Uterus (tissue), 4 donors: ENCODE results near the gene CHST8. TPM values are rescaled to one million over a fixed set of nuclear protein-coding genes. Genes with fewer than 3 reads are reported as not detected.
"Not testable (repeated sequence)": the region's sequence is repeated elsewhere in the genome, so short reads cannot be mapped to it uniquely, and the experiment has no call there.

Source experiments
- DNase-seq, 2 donors: peaks; one replicate each; pipeline ENCODE4 v3.0.0-alpha.2; 2019 to 2020
- H3K27ac ChIP-seq, 2 donors: fragments of 200-600 bp; sonication (generic); 1 replicate in 1 of 2; 2 replicates in 1 of 2; pipeline ENCODE4 v1.5.1; 2016 to 2018
- H3K27me3 ChIP-seq, 2 donors: fragments of 200-600 bp; sonication (generic); one replicate each; pipeline ENCODE4 v1.5.1; 2018 to 2019; ENCODE audit warnings: control low read depth in 1 of 2
- H3K36me3 ChIP-seq, 2 donors: fragments of 200-600 bp; sonication (generic); one replicate each; pipeline ENCODE4 v1.5.1; 2019; ENCODE audit warnings: control low read depth in 1 of 2
- H3K4me1 ChIP-seq, 2 donors: fragments of 200-600 bp; sonication (generic); one replicate each; pipeline ENCODE4 v1.5.1; 2018 to 2019; ENCODE audit warnings: control low read depth in 1 of 2
- H3K4me3 ChIP-seq, 2 donors: fragments of 200-600 bp; sonication (generic); 1 replicate in 1 of 2; 2 replicates in 1 of 2; pipeline ENCODE4 v1.5.1; 2018 to 2019; ENCODE audit warnings: mild to moderate bottlenecking in 1 of 2
- H3K9me3 ChIP-seq, 2 donors: fragments of 200-600 bp; sonication (generic); one replicate each; pipeline ENCODE4 v1.5.1; 2019; ENCODE audit warnings: control low read depth in 1 of 2
- POLR2A ChIP-seq, 2 donors: fragments of 450-650 bp; IDR thresholded peaks; one replicate each; pipeline ENCODE4 v1.6.1; 2016; ENCODE audit warnings: antibody characterized with exemption in 2 of 2, mild to moderate bottlenecking in 1 of 2, moderate library complexity in 1 of 2
- intact Hi-C: fragments of 100-400 bp; cut with DNase I; formaldehyde crosslinking; loops from one replicate; pipeline ENCODE4 v1.15.1; 2023; ENCODE audit warnings: low total_unique reads
- total RNA-seq, 4 donors: library from RNA; depleted of rRNA in 3 of 4; stranded (reverse); fragments of >200 nt in 3 of 4; gene quantifications; one replicate each; pipeline versions ENCODE4 v1.1.0 to v1.2.4, GENCODE V29; 2014 to 2023
- TF ChIP-seq, protein P1 (sequence below), 4 experiments: fragments of 200-600 bp in 2 of 4; fragments of 450-650 bp in 2 of 4; sonication (generic) in 2 of 4; IDR thresholded peaks; one replicate each; pipeline ENCODE4 v1.5.1; 2016 to 2019; ENCODE audit warnings: antibody characterized with exemption in 4 of 4, mild to moderate bottlenecking in 2 of 4, moderate library complexity in 1 of 4
- donor health status: DM: yes; HTN: yes; CAD: no.

The CHST8 gene
- total RNA-seq, 4 donors from 2014 or later, result 0.26 to 0.95 (median 0.69) TPM; not detected in 1

DNA sequence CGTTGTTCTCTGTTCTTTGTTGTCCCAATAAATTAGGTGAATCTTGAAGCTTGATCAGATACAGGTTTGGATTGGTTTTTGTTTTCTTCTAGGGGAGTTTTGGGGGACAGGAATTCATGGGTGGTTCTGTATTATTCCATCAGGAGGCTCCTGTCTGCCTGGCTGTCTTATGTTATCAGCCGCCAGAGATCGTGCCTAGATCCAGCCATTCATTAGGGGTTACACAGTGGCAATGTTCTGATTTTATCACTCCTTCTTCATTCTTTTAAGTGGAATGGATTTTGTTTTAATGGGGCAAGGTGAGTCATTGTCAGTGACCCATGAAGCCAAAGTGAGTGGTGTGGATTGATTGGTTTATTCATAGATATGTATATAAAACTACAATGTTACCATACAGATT, 71.9 kb downstream of the CHST8 start:
- Histone ChIP-seq H3K4me1 (no peaks in the 10 kb centered on the region), H3K9me3 (no peaks in the 10 kb centered on the region), H3K4me3 (no peak overlapping the region), H3K27ac (no peak overlapping the region), H3K36me3 (no peaks in the 10 kb centered on the region), H3K27me3 (no peaks in the 10 kb centered on the region)
- intact Hi-C loops, result no loop called here
- DNase-seq, result no peak
- TF ChIP-seq, protein P1, sequence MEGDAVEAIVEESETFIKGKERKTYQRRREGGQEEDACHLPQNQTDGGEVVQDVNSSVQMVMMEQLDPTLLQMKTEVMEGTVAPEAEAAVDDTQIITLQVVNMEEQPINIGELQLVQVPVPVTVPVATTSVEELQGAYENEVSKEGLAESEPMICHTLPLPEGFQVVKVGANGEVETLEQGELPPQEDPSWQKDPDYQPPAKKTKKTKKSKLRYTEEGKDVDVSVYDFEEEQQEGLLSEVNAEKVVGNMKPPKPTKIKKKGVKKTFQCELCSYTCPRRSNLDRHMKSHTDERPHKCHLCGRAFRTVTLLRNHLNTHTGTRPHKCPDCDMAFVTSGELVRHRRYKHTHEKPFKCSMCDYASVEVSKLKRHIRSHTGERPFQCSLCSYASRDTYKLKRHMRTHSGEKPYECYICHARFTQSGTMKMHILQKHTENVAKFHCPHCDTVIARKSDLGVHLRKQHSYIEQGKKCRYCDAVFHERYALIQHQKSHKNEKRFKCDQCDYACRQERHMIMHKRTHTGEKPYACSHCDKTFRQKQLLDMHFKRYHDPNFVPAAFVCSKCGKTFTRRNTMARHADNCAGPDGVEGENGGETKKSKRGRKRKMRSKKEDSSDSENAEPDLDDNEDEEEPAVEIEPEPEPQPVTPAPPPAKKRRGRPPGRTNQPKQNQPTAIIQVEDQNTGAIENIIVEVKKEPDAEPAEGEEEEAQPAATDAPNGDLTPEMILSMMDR (IDR thresholded peaks at IDR 0.05), result no peak
- no peak for TF ChIP-seq POLR2A (IDR thresholded peaks at IDR 0.05)

DNA sequence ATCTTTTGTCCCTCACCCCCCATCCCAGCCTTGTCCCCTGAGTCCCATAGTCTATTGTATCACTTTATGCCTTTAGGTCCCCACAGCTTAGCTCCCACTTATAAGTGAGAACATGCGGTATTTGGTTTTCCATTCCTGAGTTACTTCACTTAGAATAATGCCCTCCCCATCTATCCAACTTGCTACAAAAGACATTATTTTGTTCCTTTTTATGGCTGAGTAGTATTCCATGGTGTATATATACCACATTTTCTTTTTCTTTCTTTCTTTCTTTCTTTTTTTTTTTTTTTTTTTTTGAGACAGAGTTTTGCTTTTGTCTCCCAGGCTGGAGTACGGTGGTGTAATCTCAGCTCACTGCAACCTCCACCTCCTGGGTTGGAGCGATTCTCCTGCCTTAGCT, 73.8 kb downstream of the CHST8 start:
- H3K27ac ChIP-seq, H3K36me3 ChIP-seq, DNase-seq, intact Hi-C loops, H3K27me3 ChIP-seq, H3K9me3 ChIP-seq, H3K4me1 ChIP-seq, H3K4me3 ChIP-seq: not testable (repeated sequence)

DNA sequence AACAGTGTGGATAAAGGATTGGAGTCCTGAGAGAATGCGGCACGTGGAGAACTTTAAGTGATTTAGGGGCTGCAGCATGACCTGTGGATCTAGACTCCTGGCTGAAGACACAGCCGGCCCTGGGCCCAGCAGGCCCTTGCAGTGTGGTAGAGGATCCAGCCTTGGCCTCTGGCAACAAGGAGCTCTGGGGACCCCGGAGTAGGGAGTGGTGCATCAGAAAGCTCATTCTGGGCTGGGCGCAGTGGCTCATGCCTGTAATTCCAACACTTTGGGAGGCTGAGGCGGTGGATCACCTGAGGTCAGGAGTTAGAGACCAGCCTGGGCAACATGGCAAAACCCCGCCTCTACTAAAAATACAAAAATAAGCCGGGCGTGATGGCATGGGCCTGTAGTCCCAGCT, 76.0 kb downstream of the CHST8 start:
- no peaks in the 10 kb centered on the region for H3K36me3 ChIP-seq
- no peak overlapping the region for H3K27ac ChIP-seq
- H3K4me1 ChIP-seq, result no peaks in the 10 kb centered on the region
- TF ChIP-seq, protein P1 (IDR thresholded peaks at IDR 0.05), result no peak
- no peak for TF ChIP-seq POLR2A (IDR thresholded peaks at IDR 0.05)
- H3K27me3 ChIP-seq, result no peaks in the 10 kb centered on the region
- H3K9me3 ChIP-seq, result no peaks in the 10 kb centered on the region
- H3K4me3 ChIP-seq, result no peak overlapping the region
- no peak for DNase-seq
- intact Hi-C loops, result no loop called here

DNA sequence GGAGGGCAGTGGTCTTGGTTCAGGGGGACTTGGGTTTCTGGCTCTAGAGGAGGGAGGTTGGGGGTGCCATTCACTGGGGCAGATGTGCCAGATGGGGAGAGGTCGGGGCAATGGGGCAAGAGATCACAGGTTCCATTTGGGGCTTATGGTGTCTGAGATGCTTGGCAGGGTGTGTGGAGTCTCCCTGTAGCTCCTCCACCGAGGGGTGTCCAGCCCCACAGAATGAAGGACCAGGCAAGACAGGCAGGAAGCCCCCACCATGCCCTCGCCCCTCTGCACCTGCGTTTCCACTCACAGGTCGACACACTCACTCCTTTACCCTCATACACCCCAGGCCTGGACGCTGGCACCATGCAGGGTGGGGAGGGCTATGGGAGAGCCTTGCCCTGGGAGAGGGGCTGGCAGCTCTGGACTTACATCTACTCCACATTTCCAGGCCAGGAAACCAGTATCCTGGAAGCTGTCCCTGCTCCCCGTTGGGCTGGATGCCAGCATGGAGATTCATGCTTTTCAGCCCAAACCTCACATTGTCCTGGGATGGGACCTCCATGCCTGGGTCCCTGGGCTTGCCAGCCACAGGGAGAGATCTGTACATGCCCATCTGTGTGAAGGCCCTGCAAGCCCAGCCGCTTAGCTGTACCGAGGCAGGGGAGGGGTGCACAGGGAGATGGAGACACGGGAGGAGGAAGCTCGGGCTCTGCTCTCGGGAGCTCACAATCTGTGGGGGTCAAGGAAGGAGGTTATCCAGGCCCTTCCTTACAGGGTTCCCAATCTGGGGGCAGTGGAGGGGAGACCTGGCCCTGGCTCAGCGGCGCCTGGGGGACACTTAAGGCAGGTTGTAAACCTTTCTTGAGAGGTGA, 77.1 kb downstream of the CHST8 start:
- no peaks in the 10 kb centered on the region for H3K27me3 ChIP-seq
- H3K4me3 ChIP-seq, result no peak overlapping the region
- no peaks in the 10 kb centered on the region for H3K4me1 ChIP-seq
- TF ChIP-seq, protein P1 (IDR thresholded peaks at IDR 0.05), result no peak
- TF ChIP-seq POLR2A (IDR thresholded peaks at IDR 0.05), result no peak
- H3K27ac ChIP-seq, result no peak overlapping the region
- no peaks in the 10 kb centered on the region for H3K36me3 ChIP-seq
- H3K9me3 ChIP-seq, result no peaks in the 10 kb centered on the region
- intact Hi-C loops, result no loop called here
- DNase-seq, result no peak

DNA sequence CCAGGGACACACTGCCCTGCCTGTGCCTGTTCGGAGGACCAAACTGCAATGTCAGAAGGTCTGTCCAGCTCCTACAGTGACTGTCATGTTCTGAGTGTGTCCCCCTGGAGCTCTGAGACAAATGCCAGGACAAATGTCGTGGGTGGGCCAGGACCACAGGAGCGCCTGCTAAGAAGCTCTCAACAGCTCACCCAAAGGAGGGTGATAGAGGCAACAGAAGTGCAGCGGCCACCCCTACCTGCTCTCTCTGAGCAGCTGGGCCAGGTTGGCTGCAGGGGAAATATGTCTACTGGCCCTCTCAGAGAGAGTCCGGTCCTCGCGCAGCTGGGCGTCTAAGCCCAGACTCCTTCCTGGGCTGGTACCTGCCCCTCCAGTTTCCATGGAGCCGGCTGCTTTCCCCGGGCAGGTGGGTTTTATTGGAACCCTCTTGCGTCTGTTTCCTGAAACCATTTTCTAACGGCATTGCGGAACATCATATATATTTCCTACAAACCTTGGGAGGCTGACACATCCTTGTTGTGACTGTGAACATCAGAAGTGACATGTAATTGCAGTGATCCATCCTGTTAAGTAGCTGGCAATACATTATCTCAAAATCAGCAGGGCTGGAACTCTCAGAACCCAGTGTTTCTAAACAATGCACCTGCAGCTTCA, 78.1 kb downstream of the CHST8 start:
- Histone ChIP-seq H3K4me3 (no peak overlapping the region), H3K36me3 (no peaks in the 10 kb centered on the region), H3K9me3 (no peaks in the 10 kb centered on the region), H3K27ac (no peak overlapping the region), H3K27me3 (no peaks in the 10 kb centered on the region), H3K4me1 (no peaks in the 10 kb centered on the region)
- no peak for DNase-seq
- TF ChIP-seq, protein P1 (IDR thresholded peaks at IDR 0.05), result no peak
- TF ChIP-seq POLR2A (IDR thresholded peaks at IDR 0.05), result no peak
- intact Hi-C loops, result no loop called here
